GM19099 (cell line): ENCODE measurements around the gene COX8C.
A peak's percentile ranks its signal among the peaks of the same experiment; 100 is the strongest.

Experiments used
- POLR2A ChIP-seq: IDR thresholded peaks from 3 replicates; pipeline ENCODE4 v1.6.1; 2011; ENCODE audit warnings: low read depth; ENCODE audit not compliant: insufficient read length; ENCODE audit errors: extremely low read depth

COX8C gene

DNA sequence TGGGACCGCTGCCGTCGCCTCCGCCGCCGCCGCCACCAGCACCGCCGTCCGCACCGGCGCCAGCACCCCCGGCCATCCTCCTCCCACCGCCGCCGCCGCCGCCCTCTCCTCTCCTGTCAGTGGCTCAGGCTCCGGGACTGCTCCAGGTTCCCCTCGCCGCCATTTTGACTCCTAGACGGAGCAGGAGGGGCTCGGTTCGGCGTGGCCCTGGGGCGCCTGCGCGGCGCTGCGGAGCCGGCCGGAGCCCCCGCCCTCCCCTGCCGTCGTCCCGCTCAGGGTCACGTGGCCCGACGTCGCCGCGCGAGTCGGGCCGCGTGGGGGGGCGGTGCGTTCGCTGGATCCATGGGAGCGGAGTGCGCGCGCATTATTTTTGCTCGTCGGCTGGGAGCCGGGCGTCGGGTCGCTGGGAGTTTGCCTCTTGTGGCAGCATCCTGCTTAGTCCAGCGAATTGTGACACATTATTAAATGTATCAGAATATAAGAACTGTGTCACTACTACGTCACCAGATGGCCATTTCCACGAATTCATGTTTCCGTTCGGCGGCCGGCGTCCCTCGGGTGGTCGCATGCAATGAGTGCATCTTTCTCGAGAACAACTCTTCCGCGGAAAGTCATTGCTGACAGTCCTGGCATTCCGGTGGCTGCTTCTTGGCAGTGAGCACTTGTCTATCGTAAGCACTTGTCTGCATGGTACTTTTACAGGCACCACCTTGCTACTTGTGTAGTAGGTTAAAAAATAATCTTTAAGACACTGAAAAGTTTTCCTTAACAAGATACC lies 13.9 kb upstream of the COX8C start, which contains the start of gene BTBD7:
Gene BTBD7 (minus strand): TSS at position 184 of the 778 bp plus-strand sequence. CDS start 36,985 bp downstream, outside the sequence.
- TF ChIP-seq POLR2A = peak; percentile 78

DNA sequence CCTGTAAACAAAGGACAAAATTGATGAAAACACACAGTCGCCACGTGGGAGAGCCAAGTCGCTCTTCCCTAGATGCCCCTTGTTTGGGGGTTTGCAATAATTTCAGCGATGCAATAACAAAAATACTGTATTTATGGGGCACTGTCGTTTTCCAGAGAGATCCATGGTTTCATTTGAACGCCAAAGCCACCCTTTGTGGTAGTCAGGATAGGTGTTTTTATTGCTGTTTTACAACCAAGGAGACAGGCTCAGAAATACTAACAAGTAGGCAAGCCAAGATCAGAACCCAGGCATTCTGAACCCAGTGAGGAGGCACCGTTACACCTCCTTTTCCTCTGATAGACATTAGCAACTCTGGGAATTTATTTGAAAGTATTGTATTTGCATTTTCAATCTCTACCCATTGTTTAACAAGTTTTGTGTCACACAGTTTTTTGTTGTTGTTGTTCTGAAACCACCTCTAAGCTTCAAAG lies 13.3 kb upstream of the COX8C start:
- no peak for TF ChIP-seq POLR2A

DNA sequence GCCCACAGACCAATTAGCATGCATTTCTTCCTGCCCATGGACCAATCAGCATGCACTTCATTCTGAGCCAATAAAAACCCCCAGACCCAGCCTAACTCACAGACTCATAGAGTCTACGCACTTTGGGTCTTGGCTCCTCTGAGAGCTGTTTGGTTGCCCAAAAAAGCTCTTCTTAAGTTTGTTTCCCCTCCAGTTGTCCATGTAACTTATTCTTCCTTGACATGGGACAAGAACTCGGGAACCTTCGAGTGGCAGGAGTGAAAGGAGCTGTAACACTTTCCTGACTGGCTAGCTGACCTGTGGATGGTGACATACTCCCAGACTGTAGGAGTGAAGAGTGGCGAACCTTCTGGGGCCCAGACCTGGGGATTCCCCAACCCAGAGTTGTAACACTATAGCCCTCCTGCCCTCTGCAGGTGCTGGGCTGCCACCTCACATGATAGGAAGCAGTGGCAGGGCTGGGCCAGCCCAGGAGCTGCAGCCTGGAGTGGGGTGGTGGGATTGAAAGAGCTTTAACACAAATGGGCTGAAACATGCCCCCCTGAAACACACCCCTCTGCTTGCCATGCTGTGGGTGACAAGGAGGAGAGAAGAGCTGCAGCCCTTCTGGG lies 9.7 kb upstream of the COX8C start:
- TF ChIP-seq POLR2A = no peak

DNA sequence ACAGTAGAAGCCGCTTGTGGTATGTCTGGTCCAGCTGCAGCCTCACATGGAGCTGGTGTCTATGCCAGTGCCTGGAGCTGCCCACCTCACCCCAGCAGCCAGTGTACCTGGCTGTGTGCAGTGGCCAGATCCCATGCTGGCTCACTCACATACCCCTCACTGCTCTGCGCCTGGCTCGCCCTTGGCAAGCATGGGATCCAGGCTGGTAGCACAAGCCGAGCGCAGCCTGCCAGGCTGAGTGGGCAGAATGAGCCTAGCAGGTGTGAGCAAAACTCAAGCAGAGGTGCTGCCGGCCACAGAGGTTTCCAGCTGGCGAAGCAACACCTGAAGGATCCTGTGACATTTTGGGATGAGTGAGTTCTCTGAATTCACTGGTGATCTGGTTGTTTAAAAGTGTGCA lies 9.1 kb upstream of the COX8C start:
- TF ChIP-seq POLR2A = no peak

DNA sequence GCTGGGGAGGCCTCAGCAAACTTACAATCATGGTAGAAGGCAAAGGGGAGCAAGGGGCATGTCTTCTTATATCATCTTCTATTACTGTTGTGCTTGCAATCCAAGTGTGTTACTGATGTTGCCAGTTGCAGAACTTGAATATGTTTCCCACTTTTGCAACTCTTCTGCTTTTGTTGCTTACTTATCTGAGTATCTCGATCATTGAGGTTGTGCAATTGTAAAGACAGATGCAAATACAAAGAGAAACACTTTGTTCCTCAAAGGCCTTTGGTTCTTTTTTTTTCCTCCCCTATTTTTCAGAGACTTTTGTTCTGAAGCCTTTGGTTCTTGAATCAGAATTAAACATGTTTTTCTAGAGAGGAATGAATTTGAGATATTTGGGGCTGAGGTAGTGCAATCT lies 3.7 kb upstream of the COX8C start:
- no peak for TF ChIP-seq POLR2A

DNA sequence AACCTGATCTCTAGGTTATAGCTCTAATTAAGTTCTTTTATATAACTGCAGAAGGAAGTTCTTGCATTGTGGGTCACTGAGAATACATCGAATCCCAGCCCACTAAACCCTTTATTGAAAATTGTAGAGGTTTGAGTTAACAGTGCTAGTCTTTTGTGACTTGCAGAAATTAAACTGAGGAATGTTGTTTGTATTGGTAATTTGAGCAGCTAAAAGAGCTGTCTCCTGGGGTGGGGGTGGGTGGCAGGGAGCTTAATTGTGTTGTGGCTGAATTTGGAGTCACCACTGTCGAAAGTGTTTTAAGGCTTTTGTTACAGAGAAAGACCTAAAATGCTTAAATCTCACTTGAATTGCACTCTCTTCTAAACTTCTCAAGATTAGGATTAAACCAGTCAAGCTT lies 3.2 kb upstream of the COX8C start:
- no peak for TF ChIP-seq POLR2A

DNA sequence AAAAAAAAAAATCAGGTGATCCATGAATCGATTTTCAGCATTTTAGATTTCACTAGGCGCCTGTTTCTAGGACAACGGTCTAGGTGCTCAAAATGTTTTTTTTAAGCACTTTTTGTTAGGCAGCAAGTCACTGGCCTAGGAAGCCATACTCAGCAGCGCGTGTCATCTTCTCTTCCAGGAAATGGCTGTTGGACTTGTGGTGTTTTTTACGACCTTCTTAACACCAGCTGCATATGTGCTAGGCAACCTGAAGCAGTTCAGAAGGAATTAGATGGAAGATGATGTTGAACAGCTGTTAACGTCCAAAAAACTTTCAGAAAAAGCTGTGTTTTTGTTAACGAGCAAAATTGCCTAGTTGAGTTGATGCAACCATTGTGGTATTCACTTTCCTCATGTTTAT lies 868 bp downstream of the COX8C start:
- no peak for TF ChIP-seq POLR2A

DNA sequence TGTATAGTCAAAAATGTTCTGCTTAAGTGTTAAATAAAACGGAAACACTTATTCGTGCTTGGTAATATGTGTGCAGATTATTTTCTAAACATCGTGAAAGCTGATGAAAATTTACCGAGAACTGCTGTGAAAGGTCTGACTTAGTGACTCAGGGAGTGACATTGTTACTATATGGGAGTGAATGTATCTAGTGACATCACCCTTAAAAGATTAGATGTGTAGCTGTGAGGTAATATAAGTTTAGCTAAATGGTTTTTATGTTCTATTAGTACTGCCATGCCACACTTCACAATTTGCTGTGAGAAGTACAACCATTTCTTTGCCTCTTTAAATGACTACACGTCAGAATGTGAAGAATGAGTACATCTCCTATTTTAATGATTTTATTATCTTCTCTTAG lies 1.3 kb downstream of the COX8C start:
- TF ChIP-seq POLR2A = no peak

DNA sequence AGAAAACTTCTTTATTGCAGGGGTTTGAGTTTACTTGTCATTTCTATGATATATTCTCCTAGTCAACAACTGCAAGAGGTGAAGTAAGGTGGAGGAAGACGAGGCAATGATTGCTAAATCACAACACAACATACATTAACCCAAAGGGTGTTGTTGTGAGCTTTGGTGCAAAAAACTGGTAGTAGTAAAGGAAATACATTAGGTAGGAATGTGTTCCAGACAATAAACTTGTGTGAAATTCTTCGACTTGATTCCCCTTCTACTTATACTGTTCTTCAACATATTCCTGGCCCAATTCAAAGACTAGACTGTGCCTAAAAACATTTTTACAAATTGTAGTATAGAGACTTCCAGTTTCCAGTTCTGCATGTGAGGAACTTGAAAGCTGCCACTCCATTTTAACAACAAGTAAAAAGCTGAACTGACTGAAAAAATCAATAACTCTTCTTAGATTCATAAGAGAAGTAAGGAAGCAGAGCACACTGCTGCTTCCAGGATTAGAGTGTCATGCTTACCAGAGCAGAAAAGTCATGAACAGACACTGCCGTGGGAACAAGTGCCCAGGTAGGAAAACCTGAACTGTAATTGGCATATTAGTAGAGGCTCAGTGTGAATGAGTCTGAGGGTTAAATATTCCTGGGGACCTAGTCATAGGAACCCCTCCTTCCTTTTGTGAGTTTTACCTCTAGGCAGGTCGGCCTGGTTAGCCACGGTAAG lies 22.2 kb downstream of the COX8C start:
- TF ChIP-seq POLR2A = no peak

DNA sequence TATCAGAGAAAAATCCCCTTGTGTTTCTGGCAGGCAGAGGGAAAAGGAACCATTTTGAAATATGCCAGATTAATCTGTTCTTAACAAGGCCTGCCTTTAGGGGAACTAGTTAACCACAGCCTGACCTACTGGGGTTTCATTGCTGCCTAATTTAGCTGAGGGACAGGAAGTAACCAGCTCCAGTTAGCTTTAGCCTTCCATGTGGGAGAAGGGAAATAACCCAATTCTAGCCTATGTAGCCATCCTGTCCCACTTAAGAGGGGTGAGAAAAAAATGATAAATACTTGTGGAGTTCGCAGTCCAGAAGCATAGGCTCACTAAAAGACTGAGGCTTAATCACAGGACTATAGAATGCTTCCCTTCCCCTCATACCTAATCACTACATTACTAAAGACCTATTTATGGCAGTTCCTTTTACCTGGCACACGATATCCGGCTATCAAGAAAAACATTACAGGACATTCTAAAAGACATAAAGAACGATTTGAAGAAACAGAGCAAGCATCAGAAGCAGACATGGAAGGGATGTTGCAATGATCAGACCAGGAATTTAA lies 22.8 kb downstream of the COX8C start:
- no peak for TF ChIP-seq POLR2A

DNA sequence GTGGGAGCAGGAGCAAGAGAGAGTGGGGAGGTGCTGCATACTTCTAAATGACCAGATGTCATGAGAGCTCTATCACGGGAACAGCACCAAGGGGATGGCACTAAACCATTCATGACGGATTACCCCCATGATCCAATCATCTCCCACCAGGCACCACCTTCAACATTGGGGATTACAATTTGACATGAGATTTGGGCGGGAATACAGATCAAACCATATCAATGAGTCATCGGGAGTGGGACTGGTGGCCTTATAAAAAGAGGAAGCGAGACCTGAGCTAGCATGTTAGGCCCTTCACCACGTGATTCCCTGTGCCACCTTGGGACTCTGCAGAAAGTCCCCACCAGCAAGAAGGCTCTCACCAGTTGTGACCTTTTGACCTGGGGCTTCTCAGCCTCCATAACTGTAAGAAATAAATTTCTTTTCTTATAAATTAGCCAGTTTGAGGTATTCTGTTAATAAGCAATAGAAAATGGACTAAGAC lies 28.7 kb downstream of the COX8C start:
- no peak for TF ChIP-seq POLR2A

DNA sequence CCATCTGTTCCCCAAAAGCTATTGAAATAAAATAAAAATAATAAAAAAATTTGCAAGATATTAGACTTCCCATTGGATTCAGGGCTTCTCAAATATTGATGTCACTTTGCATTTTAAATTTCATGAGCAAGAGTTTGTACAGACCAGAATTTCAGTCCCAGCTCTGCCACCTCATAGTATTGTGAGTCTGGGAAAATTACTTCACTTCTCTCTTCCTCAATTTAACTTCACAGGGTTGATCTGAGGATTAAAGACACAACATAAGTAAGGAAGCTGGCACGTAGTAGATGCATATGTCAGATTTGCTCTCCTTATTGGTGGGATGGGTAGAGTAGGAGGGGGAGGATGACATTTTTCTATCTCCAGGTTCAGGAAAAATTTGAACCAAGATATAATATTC lies 32.8 kb downstream of the COX8C start:
- TF ChIP-seq POLR2A = no peak

DNA sequence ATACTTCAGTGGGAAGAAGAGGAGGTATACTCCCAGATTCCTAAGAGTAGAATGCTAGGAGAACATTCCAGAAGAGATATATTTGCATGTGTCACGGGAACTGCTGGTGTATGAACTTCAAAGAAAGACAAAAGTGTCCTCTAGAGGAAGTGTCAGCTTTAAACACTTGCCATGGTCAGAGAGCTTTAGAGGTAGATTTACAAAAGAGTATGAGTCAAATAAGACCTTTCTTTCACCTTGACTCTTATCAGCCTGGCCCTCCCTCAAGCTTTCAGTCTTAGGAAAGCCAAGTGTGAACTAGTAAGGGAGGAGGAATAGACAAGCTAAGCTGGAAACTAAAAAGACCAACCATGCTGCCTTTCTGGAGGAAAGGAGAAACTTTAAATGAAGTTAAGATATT lies 34.7 kb downstream of the COX8C start:
- TF ChIP-seq POLR2A = no peak

DNA sequence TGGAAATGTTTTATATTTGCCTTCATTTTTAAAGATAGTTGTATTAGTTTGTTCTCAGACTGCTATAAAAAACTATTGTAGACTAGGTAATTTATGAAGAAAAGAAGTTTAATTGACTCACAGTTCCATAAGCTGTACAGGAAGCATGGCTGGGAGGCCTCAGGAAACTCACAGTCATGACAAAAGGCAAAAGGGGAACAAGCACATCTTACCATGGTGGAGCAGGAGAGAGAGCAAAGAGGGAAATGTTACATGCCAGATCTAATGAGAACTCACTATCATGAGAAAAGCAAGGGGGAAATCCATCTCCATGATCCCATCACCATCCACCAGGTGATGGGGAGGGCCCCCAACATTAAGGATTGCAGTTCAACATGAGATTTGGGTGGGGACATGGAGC lies 48.2 kb downstream of the COX8C start:
- TF ChIP-seq POLR2A = no peak

DNA sequence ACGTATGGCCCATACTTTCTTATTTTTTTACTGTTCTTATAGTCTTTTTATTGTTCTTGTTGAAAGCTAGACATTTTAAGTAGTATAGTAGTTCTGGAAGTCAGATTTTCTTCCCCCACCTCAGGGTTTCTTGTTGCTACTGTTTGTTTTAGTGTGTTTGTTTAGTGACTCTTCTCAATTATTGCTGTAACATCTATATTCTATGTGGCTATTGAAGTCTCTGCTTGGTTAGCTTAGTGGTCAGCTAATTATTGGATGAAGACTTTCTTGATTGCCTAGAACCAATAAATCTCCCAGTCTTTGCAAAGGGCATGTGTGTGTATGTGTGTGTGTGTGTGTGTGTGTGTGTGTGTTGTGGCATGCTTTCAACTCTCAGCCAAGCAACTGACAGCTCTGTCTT lies 49.5 kb downstream of the COX8C start:
- no peak for TF ChIP-seq POLR2A
